ENCODE measurements around the gene ADAMTS4. TPM values are rescaled to one million over a fixed set of nuclear protein-coding genes. Genes with fewer than 3 reads are reported as not detected.
A peak's percentile ranks its signal among the peaks of the same experiment; 100 is the strongest.

Gene ADAMTS4
- total RNA-seq, 1 donor from 2014 or later, result 2.8 TPM

GRCh38 chr1:161192476-161193465 lies 6.1 kb downstream of the ADAMTS4 start:
- Mint-ChIP-seq H3K27me3 (ENCODE audit: low read depth) (no peaks in the 10 kb centered on the region), H3K4me1 (ENCODE audit: low read depth) (peaks cover 16% of the 10 kb centered on the region), H3K36me3 (ENCODE audit: low read depth) (no peaks in the 10 kb centered on the region), H3K4me3 (ENCODE audit: unreplicated experiment) (no peak overlapping the region), H3K27ac (ENCODE audit: unreplicated experiment) (peak overlapping the region; percentile 42), H3K9me3 (ENCODE audit: low read depth) (no peaks in the 10 kb centered on the region)
- DNase-seq (ENCODE audit: low spot score), result peak; percentile 93
- TF ChIP-seq, protein P1, sequence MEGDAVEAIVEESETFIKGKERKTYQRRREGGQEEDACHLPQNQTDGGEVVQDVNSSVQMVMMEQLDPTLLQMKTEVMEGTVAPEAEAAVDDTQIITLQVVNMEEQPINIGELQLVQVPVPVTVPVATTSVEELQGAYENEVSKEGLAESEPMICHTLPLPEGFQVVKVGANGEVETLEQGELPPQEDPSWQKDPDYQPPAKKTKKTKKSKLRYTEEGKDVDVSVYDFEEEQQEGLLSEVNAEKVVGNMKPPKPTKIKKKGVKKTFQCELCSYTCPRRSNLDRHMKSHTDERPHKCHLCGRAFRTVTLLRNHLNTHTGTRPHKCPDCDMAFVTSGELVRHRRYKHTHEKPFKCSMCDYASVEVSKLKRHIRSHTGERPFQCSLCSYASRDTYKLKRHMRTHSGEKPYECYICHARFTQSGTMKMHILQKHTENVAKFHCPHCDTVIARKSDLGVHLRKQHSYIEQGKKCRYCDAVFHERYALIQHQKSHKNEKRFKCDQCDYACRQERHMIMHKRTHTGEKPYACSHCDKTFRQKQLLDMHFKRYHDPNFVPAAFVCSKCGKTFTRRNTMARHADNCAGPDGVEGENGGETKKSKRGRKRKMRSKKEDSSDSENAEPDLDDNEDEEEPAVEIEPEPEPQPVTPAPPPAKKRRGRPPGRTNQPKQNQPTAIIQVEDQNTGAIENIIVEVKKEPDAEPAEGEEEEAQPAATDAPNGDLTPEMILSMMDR (IDR thresholded peaks at IDR 0.05), result peak; percentile 87

DNA sequence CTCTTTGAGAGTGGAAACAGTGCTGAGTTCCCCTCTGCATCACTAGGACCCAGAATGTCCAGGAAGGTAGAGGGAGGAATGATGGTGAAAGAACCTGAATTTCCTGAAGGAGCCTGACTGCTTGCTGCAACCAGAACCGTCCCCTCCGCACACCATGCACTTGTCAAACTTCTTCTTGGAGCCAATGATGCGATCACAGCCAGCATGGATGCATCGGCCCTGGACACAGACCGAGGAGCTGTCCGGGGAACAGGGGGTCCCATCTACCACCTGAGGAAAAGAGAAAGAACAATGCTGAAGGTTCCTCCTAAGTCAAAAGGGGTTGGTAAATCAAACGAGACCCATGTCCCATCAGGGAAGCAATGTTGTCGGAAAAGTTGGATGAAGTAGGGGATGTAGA lies 6.9 kb downstream of the ADAMTS4 start:
- H3K9me3 Mint-ChIP-seq (ENCODE audit: low read depth), result no peaks in the 10 kb centered on the region
- no peak overlapping the region for H3K27ac Mint-ChIP-seq (ENCODE audit: unreplicated experiment)
- TF ChIP-seq, protein P1 (IDR thresholded peaks at IDR 0.05), result no peak
- DNase-seq (ENCODE audit: low spot score), result peak; percentile 56
- H3K4me1 Mint-ChIP-seq (ENCODE audit: low read depth), result peaks cover 8% of the 10 kb centered on the region
- H3K27me3 Mint-ChIP-seq (ENCODE audit: low read depth), result no peaks in the 10 kb centered on the region
- H3K36me3 Mint-ChIP-seq (ENCODE audit: low read depth), result no peaks in the 10 kb centered on the region
- H3K4me3 Mint-ChIP-seq (ENCODE audit: unreplicated experiment), result no peak overlapping the region

DNA sequence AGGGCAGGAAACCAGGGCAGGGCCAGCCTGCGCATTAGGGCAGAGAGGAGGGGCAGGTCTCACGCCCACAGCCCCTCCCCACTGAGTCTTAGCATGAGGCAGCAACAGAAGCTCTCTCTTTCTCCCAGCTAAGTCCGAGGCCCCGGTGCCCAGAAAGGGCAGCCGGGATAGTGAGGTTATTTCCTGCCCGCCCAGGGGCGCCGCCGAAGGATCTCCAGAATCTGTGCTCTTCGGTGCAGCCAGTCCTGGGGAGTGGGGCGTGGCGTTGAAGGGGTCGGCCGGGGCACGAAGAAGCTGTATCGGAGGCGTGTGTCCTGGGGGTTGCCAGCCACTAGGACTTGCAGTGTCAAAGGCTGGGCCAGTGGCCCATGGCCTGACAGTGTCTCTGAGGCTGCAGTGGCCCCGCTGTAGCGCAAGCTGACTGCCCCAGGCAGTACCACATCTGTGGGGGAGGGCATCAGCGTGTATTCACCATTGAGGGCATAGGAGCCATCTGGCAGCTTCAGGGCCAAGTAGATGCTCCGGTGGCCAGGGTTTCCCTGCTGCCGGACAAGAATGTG lies 7.8 kb downstream of the ADAMTS4 start:
- H3K4me3 Mint-ChIP-seq (ENCODE audit: unreplicated experiment), result no peak overlapping the region
- H3K27me3 Mint-ChIP-seq (ENCODE audit: low read depth), result no peaks in the 10 kb centered on the region
- peak; percentile 68 for DNase-seq (ENCODE audit: low spot score)
- TF ChIP-seq, protein P1 (IDR thresholded peaks at IDR 0.05), result no peak
- peaks cover 3% of the 10 kb centered on the region for H3K4me1 Mint-ChIP-seq (ENCODE audit: low read depth)
- no peaks in the 10 kb centered on the region for H3K9me3 Mint-ChIP-seq (ENCODE audit: low read depth)
- H3K36me3 Mint-ChIP-seq (ENCODE audit: low read depth), result no peaks in the 10 kb centered on the region
- no peak overlapping the region for H3K27ac Mint-ChIP-seq (ENCODE audit: unreplicated experiment)

DNA sequence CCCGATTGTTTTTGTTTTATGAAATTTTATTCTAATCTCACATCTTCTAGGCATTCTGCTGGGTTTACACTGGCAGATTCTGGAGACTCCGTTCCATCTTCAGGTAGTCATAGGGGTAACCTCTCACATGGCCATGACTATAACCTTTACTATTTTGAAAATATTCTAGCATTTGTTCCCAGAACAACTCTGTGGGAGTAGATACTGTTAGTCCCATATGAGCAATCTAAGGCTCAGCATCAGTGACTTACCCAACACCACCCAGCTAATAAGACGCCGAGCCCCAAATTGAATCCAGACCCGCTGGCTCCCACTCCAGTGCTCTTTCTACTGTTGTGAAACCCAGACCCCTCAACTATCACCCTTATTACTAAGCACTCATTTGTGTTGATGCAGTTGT lies 9.8 kb downstream of the ADAMTS4 start:
- peak; percentile 25 for DNase-seq (ENCODE audit: low spot score)
- Mint-ChIP-seq H3K4me1 (ENCODE audit: low read depth) (peaks cover 13% of the 10 kb centered on the region), H3K9me3 (ENCODE audit: low read depth) (no peaks in the 10 kb centered on the region), H3K27me3 (ENCODE audit: low read depth) (no peaks in the 10 kb centered on the region), H3K27ac (ENCODE audit: unreplicated experiment) (no peak overlapping the region), H3K36me3 (ENCODE audit: low read depth) (no peaks in the 10 kb centered on the region), H3K4me3 (ENCODE audit: unreplicated experiment) (no peak overlapping the region)
- TF ChIP-seq, protein P1 (IDR thresholded peaks at IDR 0.05), result no peak

GRCh38 chr1:161188381-161188780 lies 10.5 kb downstream of the ADAMTS4 start:
- no peak overlapping the region for H3K27ac Mint-ChIP-seq (ENCODE audit: unreplicated experiment)
- H3K9me3 Mint-ChIP-seq (ENCODE audit: low read depth), result no peaks in the 10 kb centered on the region
- peaks cover 13% of the 10 kb centered on the region for H3K4me1 Mint-ChIP-seq (ENCODE audit: low read depth)
- H3K4me3 Mint-ChIP-seq (ENCODE audit: unreplicated experiment), result no peak overlapping the region
- H3K27me3 Mint-ChIP-seq (ENCODE audit: low read depth), result no peaks in the 10 kb centered on the region
- H3K36me3 Mint-ChIP-seq (ENCODE audit: low read depth), result no peaks in the 10 kb centered on the region
- TF ChIP-seq, protein P1 (IDR thresholded peaks at IDR 0.05), result no peak
- DNase-seq (ENCODE audit: low spot score), result peak; percentile 2
